K562 (cell line): Measurements from ENCODE around the gene POC1B. TPM values are rescaled to one million over a fixed set of nuclear protein-coding genes. Genes with fewer than 3 reads are reported as not detected.

ENCODE experiments used
- ARID3A ChIP-seq: IDR thresholded peaks from 2 replicates; pipeline ENCODE4 v1.6.1; 2012; ENCODE audit warnings: low read depth, low read length, improper control_type of control experiment, borderline replicate concordance
- ATF4 ChIP-seq: fragments of 450-650 bp; formaldehyde crosslinking; IDR thresholded peaks from 2 replicates; pipeline ENCODE4 v1.4.0; 2022; ENCODE audit warnings: mild to moderate bottlenecking, moderate library complexity
- BRD4 ChIP-seq: fragments of 200-600 bp; sonication (generic); IDR thresholded peaks from 2 replicates; pipeline ENCODE4 v1.6.1; 2017; ENCODE audit warnings: inconsistent platforms
- HSF4 ChIP-seq: fragments of 250-450 bp; sonication (Bioruptor Pico); IDR thresholded peaks from 2 replicates; pipeline ENCODE4 v2.1.2; 2022; ENCODE audit warnings: mild to moderate bottlenecking, moderate library complexity, borderline replicate concordance
- ID3 ChIP-seq, 2 experiments: fragments of 250-450 bp in 1 of 2; fragments of 450-650 bp in 1 of 2; sonication (Bioruptor Pico) in 1 of 2; IDR thresholded peaks; 2 replicates each; pipeline versions ENCODE4 v1.6.1 to v1.8.0; 2016 to 2021; ENCODE audit warnings: mild to moderate bottlenecking in 2 of 2, moderate library complexity in 2 of 2, missing compliant biosample characterization in 1 of 2, missing genetic modification characterization in 1 of 2
- KDM1A ChIP-seq, 2 experiments: fragments of 450-650 bp; IDR thresholded peaks; 2 replicates each; pipeline ENCODE4 v1.6.1; 2016; ENCODE audit warnings: mild to moderate bottlenecking in 2 of 2
- POLR2AphosphoS2 ChIP-seq: IDR thresholded peaks from 2 replicates; pipeline ENCODE4 v1.6.1; 2012; ENCODE audit warnings: low read length, improper control_type of control experiment
- POLR3G ChIP-seq: IDR thresholded peaks from 2 replicates; pipeline ENCODE4 v1.6.1; 2011; ENCODE audit not compliant: insufficient read length, insufficient replicate concordance; ENCODE audit errors: extremely low read depth
- PURB ChIP-seq: sonication (generic); formaldehyde crosslinking; IDR thresholded peaks from 2 replicates; pipeline ENCODE4 v1.9.0; 2021; ENCODE audit warnings: low read depth, mild to moderate bottlenecking, missing genetic modification reagents
- SAFB ChIP-seq: fragments of 200-400 bp; formaldehyde crosslinking; IDR thresholded peaks from 2 replicates; pipeline ENCODE4 v1.6.1; 2017; ENCODE audit warnings: low read depth, low read length, borderline replicate concordance
- STAT6 ChIP-seq: sonication (generic); formaldehyde crosslinking; IDR thresholded peaks from 2 replicates; pipeline ENCODE4 v1.8.1; 2023; ENCODE audit warnings: mild to moderate bottlenecking, missing genetic modification reagents
- UBTF ChIP-seq, 2 experiments: IDR thresholded peaks; 2 replicates each; pipeline ENCODE4 v1.6.1; 2012; ENCODE audit warnings: improper control_type of control experiment in 2 of 2, low read depth in 2 of 2, low read length in 2 of 2, borderline replicate concordance in 1 of 2
- ZFP36 ChIP-seq: fragments of 150-350 bp; IDR thresholded peaks from 2 replicates; pipeline ENCODE4 v1.6.1; 2018; ENCODE audit warnings: low read length, low read depth; ENCODE audit not compliant: partially characterized antibody
- ZKSCAN3 ChIP-seq: fragments of 250-450 bp; sonication (Bioruptor Pico); IDR thresholded peaks from 2 replicates; pipeline ENCODE4 v1.4.0; 2020
- ZNF445 ChIP-seq: fragments of 250-450 bp; sonication (Bioruptor Pico); IDR thresholded peaks from 2 replicates; pipeline ENCODE4 v1.4.0; 2020; ENCODE audit warnings: low read depth, mild to moderate bottlenecking, moderate library complexity
- ZNF583 ChIP-seq: fragments of 250-450 bp; sonication (Bioruptor Pico); IDR thresholded peaks from 2 replicates; pipeline ENCODE4 v1.4.0; 2020
- polyA plus RNA-seq, 8 experiments: library from polyadenylated mRNA; depleted of rRNA in 4 of 8; stranded (reverse) in 5 of 8; unstranded in 3 of 8; fragments of >200 nt; fragmentation: Nextera tagmentation in 2 of 8; fragmentation: Illumina TruSeq in 1 of 8; extraction: Ambion mirVana in 2 of 8; extraction: Trizol in 1 of 8; gene quantifications; 2 replicates each; pipeline versions ENCODE4 v1.2.1 to v1.2.3, GENCODE V29; 2011 to 2014; ENCODE audit warnings: inconsistent platforms in 1 of 8, missing spikeins in 1 of 8
- total RNA-seq, 7 experiments: library from RNA; depleted of rRNA in 6 of 7; stranded (reverse); fragments of >200 nt in 6 of 7; fragmentation: Illumina TruSeq in 2 of 7; extraction: Trizol in 2 of 7; gene quantifications; 2 replicates each; pipeline versions ENCODE4 v1.2.1 to v1.2.3, GENCODE V29; 2011 to 2021; ENCODE audit warnings: low replicate concordance in 1 of 7

Gene POC1B
- total and polyA plus RNA-seq, 9 of the 15 experiments (the other 6 are each of a cell fraction or from before 2014, with no cell fraction given) = 4.5 to 16.1 (median 10.4) TPM

GRCh38 chr12:89540586-89540985 lies 14.7 kb upstream of the POC1B start (continued):
- no peak for TF ChIP-seq POLR2AphosphoS2
- no peak for TF ChIP-seq POLR3G
- TF ChIP-seq ZFP36 = no peak
- TF ChIP-seq HSF4 (CRISPR knock-in tag) = no peak
- no peak for TF ChIP-seq ZNF445
- TF ChIP-seq ID3 (CRISPR knock-in tag; IDR thresholded peaks at IDR 0.05) = no peak
- peak; percentile 34; the same call in 1 of the 2 replicates for TF ChIP-seq ID3 (tag; IDR thresholded peaks at IDR 0.05)
- peak; percentile 67 to 75 for TF ChIP-seq KDM1A (IDR thresholded peaks at IDR 0.05)
- no peak for TF ChIP-seq ZNF583 (CRISPR knock-in tag)
- TF ChIP-seq ATF4 (CRISPR knock-in tag) = 0 out of 2 replicates have a peak, but pooled peaks have one; percentile 61
- TF ChIP-seq BRD4 = no peak
- TF ChIP-seq SAFB = no peak
- peak in 1 of 2 experiments; percentile 32; a peak in 1 of 4 replicates for TF ChIP-seq UBTF (IDR thresholded peaks at IDR 0.05; ENCODE audit: borderline replicate concordance in 1 of 2, low read depth in 2 of 2, low read length in 2 of 2)
- TF ChIP-seq STAT6 = no peak
- TF ChIP-seq PURB (CRISPR knock-in tag) = no peak
- peak; percentile 66; the same call in 1 of the 2 replicates for TF ChIP-seq ARID3A
- TF ChIP-seq ZKSCAN3 (CRISPR knock-in tag) = no peak
